GM21619 (cell line): Measurements from ENCODE around the gene RHBDL1.
A peak's percentile ranks its signal among the peaks of the same experiment; 100 is the strongest.
"Not testable (repeated sequence)": the region's sequence is repeated elsewhere in the genome, so short reads cannot be mapped to it uniquely, and the experiment has no call there.

Experiments used
- ATAC-seq: cut with Tn5 transposase; IDR thresholded peaks from one replicate; pipeline ENCODE4 v1.9.1; 2021; ENCODE audit not compliant: unreplicated experiment

Gene RHBDL1

GRCh38 chr16:684071-684794 is 8.8 kb downstream of the RHBDL1 start, which contains the start of gene JMJD8:
TSS of gene JMJD8 (minus strand) at chr16:684334. CDS start at chr16:684319, 15 bp downstream.
- ATAC-seq = peak; percentile 55

- ATAC-seq = no peak
Observed at GRCh38 chr16:684961-685696, 9.7 kb downstream of the RHBDL1 start.

- no peak for ATAC-seq
Observed at GRCh38 chr16:685967-686366, 10.5 kb downstream of the RHBDL1 start.

- no peak for ATAC-seq
Observed at GRCh38 chr16:686459-687260, 11.2 kb downstream of the RHBDL1 start.

- no peak for ATAC-seq
Observed at GRCh38 chr16:687499-687898, 12.0 kb downstream of the RHBDL1 start.

- ATAC-seq = no peak
Observed at GRCh38 chr16:689175-689897, 13.9 kb downstream of the RHBDL1 start.

- ATAC-seq = not testable (repeated sequence)
Observed at GRCh38 chr16:691242-691641, 15.8 kb downstream of the RHBDL1 start.

- no peak for ATAC-seq
Observed at GRCh38 chr16:692356-693108, 17.1 kb downstream of the RHBDL1 start.

- no peak for ATAC-seq
Observed at GRCh38 chr16:693364-693763, 17.9 kb downstream of the RHBDL1 start.

- no peak for ATAC-seq
Observed at GRCh38 chr16:693766-694165, 18.3 kb downstream of the RHBDL1 start.

- no peak for ATAC-seq
Observed at GRCh38 chr16:694187-694862, 18.9 kb downstream of the RHBDL1 start.

- ATAC-seq = no peak
Observed at GRCh38 chr16:694863-695354, 19.4 kb downstream of the RHBDL1 start.

GRCh38 chr16:695355-696089 is 20.1 kb downstream of the RHBDL1 start:
- no peak for ATAC-seq

- no peak for ATAC-seq
Observed at GRCh38 chr16:698911-699671, 23.6 kb downstream of the RHBDL1 start.

- no peak for ATAC-seq
Observed at GRCh38 chr16:700684-701584, 25.5 kb downstream of the RHBDL1 start.

GRCh38 chr16:702341-702740 is 26.9 kb downstream of the RHBDL1 start:
- ATAC-seq = no peak

- ATAC-seq = no peak
Observed at GRCh38 chr16:703406-703805, 27.9 kb downstream of the RHBDL1 start.
